ENCODE measurements around the gene PAIP2.

GRCh38 chr5:139403418-139403786 is 61.7 kb downstream of the PAIP2 start:
- TF ChIP-seq CTCF (IDR thresholded peaks at IDR 0.05) (no peak), POLR2A (IDR thresholded peaks at IDR 0.05) (no peak)

All from heart left ventricle (tissue), 13 donors.